ENCODE results near the gene CBX8.

- TF ChIP-seq POLR2A (IDR thresholded peaks at IDR 0.05; ENCODE audit: low read length) = no peak
- TF ChIP-seq GATA1 (IDR thresholded peaks at IDR 0.05; ENCODE audit: low read depth, low read length) = no peak
These were observed 33.9 kb upstream of the CBX8 start for GRCh38 chr17:79830763-79831264.

Data from erythroblast (primary cell).